Right lobe of liver (tissue), 6 donors: ENCODE results near the gene BEGAIN. TPM values are rescaled to one million over a fixed set of nuclear protein-coding genes. Genes with fewer than 3 reads are reported as not detected.

Experiments used
- ATAC-seq, 4 donors: fragments of 200-7000 bp; cut with Tn5 transposase; one replicate each; pipeline ENCODE4 v1.9.1; 2020; ENCODE audit warnings: mild to moderate bottlenecking in 4 of 4, moderate library complexity in 4 of 4
- DNase-seq, 3 donors: peaks; one replicate each; pipeline ENCODE4 v3.0.0-alpha.2; 2020
- H3K27ac ChIP-seq, 3 donors: fragments of 200-600 bp; one replicate each; pipeline ENCODE4 v1.8.0; 2022
- H3K27me3 ChIP-seq, 2 donors: fragments of 200-600 bp; one replicate each; pipeline ENCODE4 v1.8.0; 2022
- H3K36me3 ChIP-seq, 4 donors: fragments of 200-600 bp; sonication (generic) in 1 of 4; one replicate each; pipeline versions ENCODE4 v1.5.1 to v1.8.0; 2017 to 2022; ENCODE audit warnings: control low read depth in 1 of 4
- H3K4me1 ChIP-seq, 4 donors: fragments of 200-600 bp; sonication (generic) in 1 of 4; one replicate each; pipeline versions ENCODE4 v1.5.1 to v1.8.0; 2017 to 2022; ENCODE audit warnings: control low read depth in 1 of 4
- H3K4me3 ChIP-seq, 3 donors: fragments of 200-600 bp; one replicate each; pipeline ENCODE4 v1.8.0; 2022
- H3K9me3 ChIP-seq, 4 donors: fragments of 200-600 bp; sonication (generic) in 1 of 4; one replicate each; pipeline versions ENCODE4 v1.5.1 to v1.8.0; 2017 to 2022; ENCODE audit warnings: control low read depth in 1 of 4
- CTCF ChIP-seq, 4 donors: fragments of 200-600 bp in 3 of 4; fragments of 450-650 bp in 1 of 4; IDR thresholded peaks; one replicate each; pipeline versions ENCODE4 v1.5.1 to v1.8.0; 2016 to 2022; ENCODE audit warnings: antibody characterized with exemption in 4 of 4, mild to moderate bottlenecking in 2 of 4
- POLR2A ChIP-seq: fragments of 450-650 bp; IDR thresholded peaks from one replicate; pipeline ENCODE4 v1.6.1; 2017; ENCODE audit warnings: antibody characterized with exemption, mild to moderate bottlenecking
- WGBS: methylation state at CpG from one replicate; pipeline ENCODE4 v1.1.6; 2018; ENCODE audit warnings: low coverage, low lambda C conversion rate; ENCODE audit not compliant: insufficient coverage; ENCODE audit errors: missing lambda C conversion rate; 5-methylcytosine and 5-hydroxymethylcytosine counted together
- intact Hi-C, 2 donors: fragments of 100-400 bp; cut with DNase I; formaldehyde crosslinking; loops; one replicate each; pipeline versions ENCODE4 v1.11.2 to v1.14.1; 2022
- total RNA-seq, 6 experiments: library from RNA; depleted of rRNA in 2 of 6; stranded (reverse); fragments of >200 nt in 2 of 6; fragmentation: NEBNext Ultra II Directional in 3 of 6; extraction: Animal tissue kit (Norgen Biotek cat#: 25700) in 3 of 6; gene quantifications; one replicate each; pipeline versions ENCODE4 v1.1.0 to v1.2.4, GENCODE V29; 2016 to 2023
- donor health status: DM: no; HTN: yes; CAD: no.
- donor health status: DM: no; HTN: no; CAD: no.
- donor health status: DM: no; HTN: no; CAD: no.
- donor health status: DM: no; HTN: yes; CAD: no.
- donor health status: DM: no; HTN: yes; CAD: no.

Gene BEGAIN
- total RNA-seq, 6 experiments from 2014 or later = 0.12 to 0.61 (median 0.34) TPM

DNA sequence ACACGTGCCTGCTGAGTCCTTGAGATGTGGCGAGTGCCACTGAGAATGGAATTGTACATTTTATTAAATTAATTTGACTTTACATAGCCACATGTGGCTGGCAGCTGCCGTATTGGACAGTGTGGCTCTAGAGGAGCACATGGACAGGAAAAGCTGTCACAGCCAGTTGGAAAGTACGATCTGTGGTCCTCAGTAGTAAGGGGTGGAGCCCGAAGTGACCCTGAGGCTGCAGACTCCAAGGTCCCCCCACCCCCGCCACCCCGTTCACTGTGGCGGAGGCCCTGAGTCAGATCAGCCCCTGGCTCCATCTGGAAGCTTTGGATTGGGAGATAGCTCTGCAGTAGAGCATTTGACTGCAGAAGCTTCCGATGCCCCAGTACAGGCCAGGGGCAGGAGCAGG lies 25.8 kb upstream of the BEGAIN start:
- TF ChIP-seq POLR2A (no peak), CTCF (IDR thresholded peaks at IDR 0.05) (no peak)
- intact Hi-C loops = no loop called here
- WGBS = 20% methylated on average over 1 of the region's 9 CpGs
- peaks cover 0 to 10% (median 0%) of the 10 kb centered on the region in 4 donors for H3K4me1 ChIP-seq
- H3K9me3 ChIP-seq = no peaks in the 10 kb centered on the region
- DNase-seq (peak in 1 of 3 donors; percentile 14), ATAC-seq (no peak)
- no peak overlapping the region for H3K4me3 ChIP-seq
- H3K27me3 ChIP-seq = no peaks in the 10 kb centered on the region
- no peaks in the 10 kb centered on the region for H3K36me3 ChIP-seq
- no peak overlapping the region for H3K27ac ChIP-seq

- peaks cover 0 to 3% (median 0%) of the 10 kb centered on the region in 4 donors for H3K4me1 ChIP-seq
- DNase-seq = peak; percentile 5 to 27 (median 18)
Measured at GRCh38 chr14:100611811-100612480, 24.7 kb upstream of the BEGAIN start.

DNA sequence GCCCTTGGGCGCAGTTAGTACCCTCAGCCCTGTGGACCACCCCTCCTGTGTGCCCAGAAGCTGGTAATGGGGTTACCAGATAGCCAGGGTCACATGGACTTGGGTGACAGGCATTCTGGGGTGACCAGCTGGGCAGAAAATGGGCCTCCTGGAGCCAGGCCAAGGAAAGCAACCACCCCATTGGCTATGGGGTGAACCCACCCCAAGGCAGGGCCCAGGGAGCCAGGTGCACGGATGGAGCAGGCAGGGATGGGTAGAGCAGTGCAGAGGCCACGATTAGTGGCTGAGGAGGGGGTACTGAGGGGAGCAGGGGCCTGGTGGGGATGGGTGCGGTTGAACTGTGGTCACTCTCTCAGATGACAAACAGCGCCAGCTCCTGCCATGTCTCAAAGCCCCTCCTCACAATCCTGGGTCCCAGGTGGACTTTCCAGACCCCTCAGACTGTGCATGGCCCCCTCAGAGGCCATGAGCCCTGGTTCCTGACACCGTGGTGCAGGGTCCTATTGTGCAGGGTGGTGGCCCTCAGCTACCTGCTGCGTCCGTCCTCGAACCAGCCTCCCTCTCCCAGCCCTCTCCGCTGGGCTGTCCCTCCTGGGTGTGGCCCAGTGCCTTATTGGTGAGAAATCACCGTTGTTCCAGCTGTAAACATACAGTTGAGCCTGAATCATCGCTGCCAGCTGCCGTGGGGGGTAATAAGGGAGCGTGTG lies 23.4 kb upstream of the BEGAIN start:
- Histone ChIP-seq H3K9me3 (no peaks in the 10 kb centered on the region), H3K4me1 (no peaks in the 10 kb centered on the region), H3K4me3 (no peak overlapping the region), H3K27ac (no peak overlapping the region), H3K27me3 (no peaks in the 10 kb centered on the region), H3K36me3 (no peaks in the 10 kb centered on the region)
- peak; percentile 10 to 44 (median 32) for DNase-seq
- WGBS = 48% methylated on average over 3 of the region's 14 CpGs
- ATAC-seq = no peak
- intact Hi-C loops = no loop called here
- TF ChIP-seq CTCF (IDR thresholded peaks at IDR 0.05) (no peak), POLR2A (no peak)

More at GRCh38 chr14:100611811-100612480, 24.7 kb upstream of the BEGAIN start:
- no peaks in the 10 kb centered on the region for H3K27me3 ChIP-seq
- 80% methylated on average over 2 of the region's 10 CpGs for WGBS
- no peaks in the 10 kb centered on the region for H3K9me3 ChIP-seq
- H3K4me3 ChIP-seq = no peak overlapping the region
- ATAC-seq = no peak
- no peak for TF ChIP-seq CTCF (IDR thresholded peaks at IDR 0.05)
- TF ChIP-seq POLR2A = no peak
- H3K27ac ChIP-seq = no peak overlapping the region
- no peaks in the 10 kb centered on the region for H3K36me3 ChIP-seq
- intact Hi-C loops = no loop called here

GRCh38 chr14:100609941-100610391 lies 22.7 kb upstream of the BEGAIN start:
- no peak for ATAC-seq
- TF ChIP-seq CTCF (IDR thresholded peaks at IDR 0.05) (no peak), POLR2A (no peak)

More at GRCh38 chr14:100609941-100610391, 22.7 kb upstream of the BEGAIN start:
- H3K9me3 ChIP-seq = no peaks in the 10 kb centered on the region
- intact Hi-C loops = no loop called here
- WGBS = no CpG with 5 or more reads among the region's 13 CpGs
- no peaks in the 10 kb centered on the region for H3K27me3 ChIP-seq
- H3K4me3 ChIP-seq = no peak overlapping the region
- no peak overlapping the region for H3K27ac ChIP-seq
- H3K36me3 ChIP-seq = no peaks in the 10 kb centered on the region
- peak; percentile 10 to 49 (median 39) for DNase-seq
- no peaks in the 10 kb centered on the region for H3K4me1 ChIP-seq
